ENCODE results near the gene GJC2. TPM values are rescaled to one million over a fixed set of nuclear protein-coding genes. Genes with fewer than 3 reads are reported as not detected.

GJC2 gene
- total and polyA plus RNA-seq, 10 of the 15 experiments (the other 5 are each of a cell fraction or from before 2014, with no cell fraction given): 0.04 to 0.44 (median 0.07) TPM; not detected in 4

- H3K4me1 ChIP-seq (ENCODE audit: control insufficient read depth, insufficient read depth, low read length): no peaks in the 10 kb centered on the region
- SMC1A ChIA-PET (ENCODE audit: uncharacterized antibody, unreplicated experiment): no interaction called here
- RAD21 ChIA-PET (ENCODE audit: unreplicated experiment): no interaction called here
- H3K79me2 ChIP-seq (ENCODE audit: control insufficient read depth, insufficient read depth, low read length): no peaks in the 10 kb centered on the region
- H3K4me2 ChIP-seq (ENCODE audit: control insufficient read depth, insufficient read depth): no peak overlapping the region
- no peaks in the 10 kb centered on the region; a peak in 2 of 4 replicates for H3K27me3 ChIP-seq (replicated peaks in 1 of 2; ENCODE audit: control insufficient read depth in 2 of 2, insufficient read depth in 2 of 2, low read length in 1 of 2)
- no peaks in the 10 kb centered on the region for H3K36me3 ChIP-seq (ENCODE audit: control insufficient read depth in 2 of 2, insufficient read depth in 2 of 2, low read length in 1 of 2)
- CTCF ChIA-PET: interaction anchor here (1.0 kb wide), 1 partner anchor 28 kb away, joined by 3 read pairs; no protein-coding TSS in a partner anchor
- FAIRE-seq (no peak), ATAC-seq (no peak), DNase-seq (ENCODE audit: low read depth, low spot score) (no peak)
- 42% methylated on average over 8 of the region's 8 CpGs for WGBS (ENCODE audit: insufficient coverage, insufficient replicate concordance, low lambda C conversion rate, missing lambda C conversion rate)
- no TSS peak for BruUV-seq (replicated peaks)
- POLR2A ChIA-PET: no interaction called here
- no peaks in the 10 kb centered on the region; the same call in 2 of the 3 replicates for H3K9me3 ChIP-seq (replicated peaks; ENCODE audit: control insufficient read depth, insufficient read depth, low read length)
- no peak overlapping the region for H3K27ac ChIP-seq (ENCODE audit: control insufficient read depth, insufficient read depth)
- TF ChIP-seq IRF3 (IDR thresholded peaks at IDR 0.05) (no peak), PAX5 (IDR thresholded peaks at IDR 0.05; ENCODE audit: borderline replicate concordance, low read depth, low read length) (no peak), TCF3 (IDR thresholded peaks at IDR 0.05; ENCODE audit: borderline replicate concordance, insufficient read depth, low read depth, low read length) (no peak), ZBTB33 (IDR thresholded peaks at IDR 0.05) (no peak), E2F4 (IDR thresholded peaks at IDR 0.05; ENCODE audit: low read depth, low read length) (no peak), RCOR1 (conservative IDR thresholded peaks at IDR 0.05; ENCODE audit: low read depth, low read length) (no peak), SREBF2 (IDR thresholded peaks at IDR 0.05; ENCODE audit: low read length) (no peak), EGR1 (IDR thresholded peaks at IDR 0.05; ENCODE audit: borderline replicate concordance in 1 of 2, low read depth in 2 of 2, low read length in 2 of 2) (no peak), POU2F2 (IDR thresholded peaks at IDR 0.05; ENCODE audit: borderline replicate concordance, low read depth, low read length) (no peak), HDGF (IDR thresholded peaks at IDR 0.05) (no peak), TARDBP (IDR thresholded peaks at IDR 0.05; ENCODE audit: borderline replicate concordance) (no peak), MTA2 (IDR thresholded peaks at IDR 0.05; ENCODE audit: low read depth) (no peak)
- no peak overlapping the region for H3K4me3 ChIP-seq
- H4K20me1 ChIP-seq (ENCODE audit: control insufficient read depth, insufficient read depth): no peaks in the 10 kb centered on the region
- H3K9ac ChIP-seq (ENCODE audit: control insufficient read depth, insufficient read depth, low read length): no peak overlapping the region
- H2AFZ ChIP-seq (ENCODE audit: control insufficient read depth, low read depth, low read length): no peak overlapping the region
- in situ Hi-C loops (cut with MboI): no loop called here
- intact Hi-C loops (cut with micrococcal nuclease; ENCODE audit: unreplicated experiment): no loop called here
Measured at GRCh38 chr1:228207381-228207810, 57.7 kb downstream of the GJC2 start.
